Kidney (tissue), 14 donors: ENCODE results near the gene TMEM164. TPM values are rescaled to one million over a fixed set of nuclear protein-coding genes. Genes with fewer than 3 reads are reported as not detected.

ENCODE experiments used
- DNase-seq, 5 donors: peaks; one replicate each; pipeline ENCODE4 v3.0.0-alpha.2; 2013 to 2020
- FAIRE-seq: peaks from 2 replicates; lab custom pipeline; 2012; peaks lifted over from hg19 to GRCh38; lab: Jason Lieb, UNC
- H3K27ac ChIP-seq, 2 donors: one replicate each; pipeline ENCODE4 v1.7.0; 2013; ENCODE audit warnings: low read depth in 2 of 2, low read length in 2 of 2, inconsistent platforms in 1 of 2
- H3K27me3 ChIP-seq: one replicate; pipeline ENCODE4 v1.7.1; 2013; ENCODE audit warnings: low read length, inconsistent platforms; ENCODE audit not compliant: control insufficient read depth, insufficient read depth
- H3K36me3 ChIP-seq, 3 donors: one replicate each; pipeline versions ENCODE4 v1.7.0 to v1.7.1; 2013; ENCODE audit warnings: low read length in 3 of 3, control low read depth in 1 of 3, inconsistent platforms in 1 of 3; ENCODE audit not compliant: insufficient read depth in 3 of 3, control insufficient read depth in 2 of 3
- H3K4me1 ChIP-seq, 3 donors: one replicate each; pipeline versions ENCODE4 v1.7.0 to v1.7.1; 2013; ENCODE audit warnings: low read length in 3 of 3, inconsistent platforms in 1 of 3, low read depth in 1 of 3; ENCODE audit not compliant: control insufficient read depth in 2 of 3, insufficient read depth in 2 of 3
- H3K4me3 ChIP-seq, 3 donors: one replicate each; pipeline versions ENCODE4 v1.7.0 to v1.8.1; 2013; ENCODE audit warnings: low read length in 3 of 3, control low read depth in 1 of 3, inconsistent platforms in 1 of 3
- H3K9ac ChIP-seq, 3 donors: one replicate each; pipeline versions ENCODE4 v1.7.0 to v1.7.1; 2013; ENCODE audit warnings: low read length in 3 of 3, control low read depth in 1 of 3, inconsistent platforms in 1 of 3
- H3K9me3 ChIP-seq, 3 donors: one replicate each; pipeline versions ENCODE4 v1.7.0 to v1.7.1; 2013; ENCODE audit warnings: low read length in 3 of 3, control low read depth in 1 of 3, inconsistent platforms in 1 of 3; ENCODE audit not compliant: control insufficient read depth in 2 of 3, insufficient read depth in 1 of 3
- intact Hi-C: fragments of 100-400 bp; cut with DNase I; formaldehyde crosslinking; loops from one replicate; pipeline ENCODE4 v1.11.1; 2022
- polyA plus RNA-seq: library from polyadenylated mRNA; stranded (reverse); fragments of 350-450 nt; fragmentation: Illumina TruSeq; extraction: RNeasy Lipid Tissue Mini Kit (QIAGEN cat#74804); gene quantifications from one replicate; pipeline ENCODE4 v1.2.3, GENCODE V29; 2014; ENCODE audit warnings: low read depth, low replicate concordance; ENCODE audit not compliant: insufficient read depth
- total RNA-seq: library from RNA; stranded (reverse); fragmentation: NEBNext Ultra II Directional; extraction: Animal tissue kit (Norgen Biotek cat#: 25700); gene quantifications from one replicate; pipeline ENCODE4 v1.2.1, GENCODE V29; 2021
- TF ChIP-seq, protein P1 (sequence below): IDR thresholded peaks from 3 replicates; pipeline ENCODE4 v1.5.1; 2012; ENCODE audit warnings: mild to moderate bottlenecking, moderate library complexity, borderline replicate concordance; ENCODE audit not compliant: insufficient read depth; ENCODE audit errors: extremely low read depth
- donor health status: control.
- donor health status: control.
- donor health status: control.
- donor health status: control.
- donor health status: control.
- donor health status: DM: yes; HTN: yes; CAD: no.
- donor health status: Normal renal cell carcinoma (clear cell type).

The TMEM164 gene
- total and polyA plus RNA-seq, 2 donors from 2014 or later = 16.9 to 36.0 TPM

DNA sequence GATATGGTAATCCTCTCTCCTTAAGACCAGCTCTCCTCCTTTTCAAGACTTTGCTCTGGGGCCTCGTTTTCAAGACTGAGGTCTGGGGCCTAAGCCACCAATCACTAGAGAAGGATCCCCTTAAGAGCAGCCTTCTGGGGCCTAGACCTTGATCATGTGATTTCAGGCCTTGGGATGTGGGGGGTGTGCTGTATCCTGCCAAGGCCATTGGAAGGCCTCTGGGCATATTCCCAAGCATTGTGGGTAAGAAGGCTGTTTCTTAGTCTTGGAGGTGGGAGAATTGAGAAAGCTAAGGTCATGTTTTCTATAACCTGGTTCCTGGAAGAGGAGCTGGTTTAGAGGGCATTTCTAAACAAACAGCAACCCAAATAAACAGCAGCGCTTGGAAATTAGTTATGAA lies 12.1 kb downstream of the TMEM164 start:
- Histone ChIP-seq H3K9me3 (no peaks in the 10 kb centered on the region), H3K27ac (peak overlapping the region in 1 of 2 donors; percentile 5), H3K27me3 (no peaks in the 10 kb centered on the region), H3K9ac (no peak overlapping the region), H3K4me1 (peaks cover 0 to 3% (median 0%) of the 10 kb centered on the region in 3 donors), H3K36me3 (no peaks in the 10 kb centered on the region), H3K4me3 (no peak overlapping the region)
- TF ChIP-seq, protein P1, sequence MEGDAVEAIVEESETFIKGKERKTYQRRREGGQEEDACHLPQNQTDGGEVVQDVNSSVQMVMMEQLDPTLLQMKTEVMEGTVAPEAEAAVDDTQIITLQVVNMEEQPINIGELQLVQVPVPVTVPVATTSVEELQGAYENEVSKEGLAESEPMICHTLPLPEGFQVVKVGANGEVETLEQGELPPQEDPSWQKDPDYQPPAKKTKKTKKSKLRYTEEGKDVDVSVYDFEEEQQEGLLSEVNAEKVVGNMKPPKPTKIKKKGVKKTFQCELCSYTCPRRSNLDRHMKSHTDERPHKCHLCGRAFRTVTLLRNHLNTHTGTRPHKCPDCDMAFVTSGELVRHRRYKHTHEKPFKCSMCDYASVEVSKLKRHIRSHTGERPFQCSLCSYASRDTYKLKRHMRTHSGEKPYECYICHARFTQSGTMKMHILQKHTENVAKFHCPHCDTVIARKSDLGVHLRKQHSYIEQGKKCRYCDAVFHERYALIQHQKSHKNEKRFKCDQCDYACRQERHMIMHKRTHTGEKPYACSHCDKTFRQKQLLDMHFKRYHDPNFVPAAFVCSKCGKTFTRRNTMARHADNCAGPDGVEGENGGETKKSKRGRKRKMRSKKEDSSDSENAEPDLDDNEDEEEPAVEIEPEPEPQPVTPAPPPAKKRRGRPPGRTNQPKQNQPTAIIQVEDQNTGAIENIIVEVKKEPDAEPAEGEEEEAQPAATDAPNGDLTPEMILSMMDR = no peak
- FAIRE-seq = no peak
- intact Hi-C loops = no loop called here
- no peak for DNase-seq

GRCh38 chrX:110015915-110016314 lies 13.0 kb downstream of the TMEM164 start:
- Histone ChIP-seq H3K9ac (no peak overlapping the region), H3K27ac (peak overlapping the region in 1 of 2 donors; percentile 36), H3K36me3 (no peaks in the 10 kb centered on the region), H3K27me3 (no peaks in the 10 kb centered on the region), H3K4me1 (peaks cover 0 to 3% (median 0%) of the 10 kb centered on the region in 3 donors), H3K4me3 (no peak overlapping the region), H3K9me3 (no peaks in the 10 kb centered on the region)
- DNase-seq = peak in 1 of 5 donors; percentile 35
- TF ChIP-seq, protein P1 = no peak
- no peak for FAIRE-seq
- intact Hi-C loops = no loop called here

GRCh38 chrX:110020536-110020935 lies 17.6 kb downstream of the TMEM164 start:
- H3K9me3 ChIP-seq = no peaks in the 10 kb centered on the region
- FAIRE-seq = no peak
- no peak for DNase-seq
- no peak overlapping the region for H3K27ac ChIP-seq
- H3K27me3 ChIP-seq = peaks cover 2% of the 10 kb centered on the region
- intact Hi-C loops = no loop called here
- H3K9ac ChIP-seq = no peak overlapping the region
- H3K4me3 ChIP-seq = no peak overlapping the region
- TF ChIP-seq, protein P1 = no peak
- H3K36me3 ChIP-seq = no peaks in the 10 kb centered on the region
- H3K4me1 ChIP-seq = peaks cover 0 to 2% (median 0%) of the 10 kb centered on the region in 3 donors
